A673 (cell line): ENCODE data around the gene NTSR2. TPM values are rescaled to one million over a fixed set of nuclear protein-coding genes. Genes with fewer than 3 reads are reported as not detected.
"Not testable (repeated sequence)": the region's sequence is repeated elsewhere in the genome, so short reads cannot be mapped to it uniquely, and the experiment has no call there.

Experiments used
- BruUV-seq: library from RNA; stranded (reverse); fragments of 400-500 nt; replicated peaks from 2 replicates; lab custom pipeline; 2021; lab: Mats Ljungman, UMichigan
- CTCF ChIA-PET: fragments of 300-600 bp; sonication (Branson Sonifier 250); formaldehyde crosslinking; loops from one replicate; lab custom pipeline; 2022; ENCODE audit warnings: antibody characterized with exemption; lab: Charles Lee
- POLR2A ChIA-PET: fragments of 300-600 bp; sonication (Branson Sonifier 250); formaldehyde crosslinking; loops from one replicate; lab custom pipeline; 2022; ENCODE audit warnings: antibody characterized with exemption; ENCODE audit not compliant: low non-redundant PET; lab: Charles Lee
- DNase-seq: peaks from one replicate; pipeline ENCODE4 v3.0.0-alpha.2; 2015; ENCODE audit warnings: low spot score
- H3K27ac ChIP-seq: fragments of 200-600 bp; sonication (generic); 2 replicates; pipeline ENCODE4 v1.5.1; 2016; ENCODE audit warnings: mixed run types, low read depth, mild to moderate bottlenecking, mixed read lengths, antibody characterized with exemption, low read length; ENCODE audit not compliant: poor library complexity, severe bottlenecking
- H3K27me3 ChIP-seq: fragments of 200-600 bp; sonication (generic); replicated peaks from 2 replicates; pipeline ENCODE4 v1.6.1; 2017; ENCODE audit warnings: mixed run types, low read depth, mild to moderate bottlenecking, mixed read lengths, antibody characterized with exemption, low read length; ENCODE audit not compliant: insufficient read depth, poor library complexity
- H3K36me3 ChIP-seq: fragments of 200-600 bp; sonication (generic); 2 replicates; pipeline ENCODE4 v1.6.1; 2016; ENCODE audit warnings: mixed run types, mild to moderate bottlenecking, mixed read lengths, antibody characterized with exemption, low read length; ENCODE audit not compliant: insufficient read depth, poor library complexity, severe bottlenecking
- H3K4me1 ChIP-seq: fragments of 200-600 bp; sonication (generic); 2 replicates; pipeline ENCODE4 v1.6.1; 2017; ENCODE audit warnings: mixed run types, mild to moderate bottlenecking, mixed read lengths, antibody characterized with exemption, low read length; ENCODE audit not compliant: insufficient read depth, poor library complexity, severe bottlenecking
- H3K4me3 ChIP-seq: fragments of 200-600 bp; sonication (generic); 2 replicates; pipeline ENCODE4 v1.5.1; 2016; ENCODE audit warnings: low read depth, mixed run types, mild to moderate bottlenecking, mixed read lengths, low read length; ENCODE audit not compliant: poor library complexity, severe bottlenecking
- H3K9me3 ChIP-seq: fragments of 200-600 bp; sonication (generic); 2 replicates; pipeline ENCODE4 v1.6.1; 2016; ENCODE audit warnings: mixed run types, low read depth, mild to moderate bottlenecking, mixed read lengths, antibody characterized with exemption, low read length; ENCODE audit not compliant: poor library complexity, severe bottlenecking
- CTCF ChIP-seq: fragments of 300-800, 200-600 bp; sonication (generic); conservative IDR thresholded peaks from 2 replicates; pipeline ENCODE4 v1.5.1; 2017; ENCODE audit warnings: low read depth, mild to moderate bottlenecking, antibody characterized with exemption, low read length, moderate library complexity, mixed read lengths
- EZH2 ChIP-seq: fragments of 200-600 bp; sonication (generic); IDR thresholded peaks from 2 replicates; pipeline ENCODE4 v1.6.1; 2017; ENCODE audit warnings: borderline replicate concordance, low read depth, mild to moderate bottlenecking, mixed read lengths, antibody characterized with exemption, low read length; ENCODE audit not compliant: poor library complexity, severe bottlenecking
- intact Hi-C: fragments of 100-400 bp; cut with micrococcal nuclease; formaldehyde crosslinking; loops from one replicate; pipeline ENCODE4 v1.10.0; 2022; ENCODE audit not compliant: unreplicated experiment
- total RNA-seq: library from RNA; stranded (reverse); gene quantifications from 2 replicates; pipeline ENCODE4 v1.2.3, GENCODE V29; 2021

Gene NTSR2
- total RNA-seq, 1 experiment from 2014 or later, result not detected

GRCh38 chr2:11661891-11662435 is 8.0 kb downstream of the NTSR2 start:
- no peak for DNase-seq
- Histone ChIP-seq H3K9me3 (peaks cover 8% of the 10 kb centered on the region), H3K27me3 (peaks cover 3% of the 10 kb centered on the region), H3K27ac (no peak overlapping the region), H3K4me1 (no peaks in the 10 kb centered on the region), H3K36me3 (no peaks in the 10 kb centered on the region), H3K4me3 (no peak overlapping the region)
- intact Hi-C loops, result no loop called here
- ChIA-PET CTCF (no interaction called here), POLR2A (no interaction called here)
- BruUV-seq, result no TSS peak
- TF ChIP-seq EZH2 (no peak), CTCF (no peak)

- intact Hi-C loops, POLR2A ChIA-PET, CTCF ChIA-PET, H3K9me3 ChIP-seq, DNase-seq, H3K27ac ChIP-seq, H3K4me3 ChIP-seq, H3K27me3 ChIP-seq, H3K4me1 ChIP-seq, BruUV-seq, H3K36me3 ChIP-seq: not testable (repeated sequence)
These were observed 9.6 kb downstream of the NTSR2 start for GRCh38 chr2:11660396-11660795.

- no peak for TF ChIP-seq CTCF
- TF ChIP-seq EZH2, result no peak
- ChIA-PET POLR2A (no interaction called here), CTCF (no interaction called here)
- BruUV-seq, result no TSS peak
- Histone ChIP-seq H3K4me3 (no peak overlapping the region), H3K4me1 (no peaks in the 10 kb centered on the region), H3K9me3 (peaks cover 8% of the 10 kb centered on the region), H3K27me3 (no peaks in the 10 kb centered on the region), H3K27ac (no peak overlapping the region), H3K36me3 (no peaks in the 10 kb centered on the region)
- intact Hi-C loops, result no loop called here
- no peak for DNase-seq
These were observed 10.1 kb downstream of the NTSR2 start for GRCh38 chr2:11659851-11660250.

GRCh38 chr2:11659115-11659475 is 10.9 kb downstream of the NTSR2 start:
- intact Hi-C loops, result no loop called here

More at GRCh38 chr2:11659115-11659475, 10.9 kb downstream of the NTSR2 start:
- CTCF ChIA-PET, result no interaction called here
- BruUV-seq, result no TSS peak
- H3K4me3 ChIP-seq, result no peak overlapping the region
- no peaks in the 10 kb centered on the region for H3K36me3 ChIP-seq
- H3K4me1 ChIP-seq, result no peaks in the 10 kb centered on the region
- H3K9me3 ChIP-seq, result peaks cover 8% of the 10 kb centered on the region
- TF ChIP-seq EZH2 (no peak), CTCF (no peak)
- DNase-seq, result no peak
- H3K27me3 ChIP-seq, result no peaks in the 10 kb centered on the region
- H3K27ac ChIP-seq, result no peak overlapping the region
- POLR2A ChIA-PET, result no interaction called here
